Measurements from ENCODE around the gene TIMM13.

TIMM13 gene

GRCh38 chr19:2382530-2383222 lies 44.7 kb downstream of the TIMM13 start:
- no peak for DNase-seq (ENCODE audit: low read depth in 3 of 3)

DNA sequence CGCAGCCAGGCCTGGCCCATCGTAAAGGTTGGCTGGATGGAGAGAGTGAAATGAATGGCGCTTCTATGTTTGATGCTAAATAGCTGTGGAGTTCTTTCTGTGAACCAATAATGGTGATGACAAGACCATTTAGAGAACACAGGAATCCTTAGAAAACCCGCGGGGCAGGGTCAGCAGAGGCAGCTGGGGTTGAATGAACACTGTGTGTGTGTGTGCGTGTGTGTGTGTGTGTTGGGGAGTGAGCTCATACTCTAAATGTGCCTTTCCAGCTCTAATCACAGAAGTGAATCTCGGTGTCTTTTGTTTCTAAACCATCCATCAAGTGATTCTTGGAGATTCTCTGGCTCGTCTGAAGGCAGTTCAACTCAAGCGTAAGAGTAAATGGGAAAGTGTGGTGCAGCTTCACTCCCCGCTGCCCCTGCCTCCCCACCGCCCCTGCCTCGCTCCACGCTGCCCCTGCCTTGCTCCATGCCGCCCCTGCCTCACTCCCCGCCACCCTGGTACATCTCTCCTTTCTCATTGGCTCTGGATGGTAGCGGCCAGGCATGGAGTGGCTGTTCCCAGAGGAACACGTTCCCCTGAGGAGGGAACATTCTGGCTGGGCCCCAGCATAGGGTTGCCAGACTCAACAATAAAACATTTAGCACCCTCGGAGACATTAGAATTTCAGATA lies 46.1 kb downstream of the TIMM13 start:
- DNase-seq (ENCODE audit: low read depth in 3 of 3) = no peak

- DNase-seq (ENCODE audit: low read depth in 3 of 3) = no peak
These were observed 46.8 kb downstream of the TIMM13 start for GRCh38 chr19:2380567-2380966.

GRCh38 chr19:2376784-2377519 lies 50.4 kb downstream of the TIMM13 start:
- no peak for DNase-seq (ENCODE audit: low read depth in 3 of 3)

Measured in stimulated activated CD4-positive, alpha-beta T cell treated with anti-CD3 and anti-CD28 coated beads, TNF-alpha, amount 100 ng/mL, for 48 hours (primary cell).